Endothelial cell of umbilical vein (primary cell): ENCODE measurements around the gene PRR19. TPM values are rescaled to one million over a fixed set of nuclear protein-coding genes. Genes with fewer than 3 reads are reported as not detected.

Experiments used
- BruUV-seq: library from RNA; stranded (reverse); fragments of 400-500 nt; replicated peaks from 2 replicates; lab custom pipeline; 2021; lab: Mats Ljungman, UMichigan
- CTCF ChIA-PET: fragments of 300-600, 350-600 bp; sonication (Branson Sonifier 250); formaldehyde crosslinking; loops from one replicate; lab custom pipeline; 2021; ENCODE audit warnings: antibody characterized with exemption, inconsistent platforms; lab: Charles Lee
- POLR2A ChIA-PET: fragments of 300-600, 350-600 bp; sonication (Branson Sonifier 250); formaldehyde crosslinking; loops from one replicate; lab custom pipeline; 2021; ENCODE audit warnings: antibody characterized with exemption, inconsistent platforms; lab: Charles Lee
- DNase-seq: peaks from one replicate; pipeline ENCODE4 v3.0.0-alpha.2; 2011; ENCODE audit warnings: low read depth, low spot score
- FAIRE-seq: peaks from 2 replicates; lab custom pipeline; 2011; peaks lifted over from hg19 to GRCh38; lab: Jason Lieb, UNC
- H2AFZ ChIP-seq: 2 replicates; pipeline ENCODE4 v1.6.0; 2012; ENCODE audit warnings: low read depth, low read length, control low read depth, inconsistent platforms
- H3K27ac ChIP-seq: 2 replicates; pipeline ENCODE4 v1.5.1; 2011; ENCODE audit warnings: low read depth, mild to moderate bottlenecking, control low read depth, low read length, moderate library complexity; ENCODE audit not compliant: insufficient read depth
- H3K27me3 ChIP-seq, 2 experiments: 2 replicates each; pipeline versions ENCODE4 v1.6.0 to v1.6.1; 2011; ENCODE audit warnings: low read length in 2 of 2, mixed read lengths in 1 of 2; ENCODE audit not compliant: control insufficient read depth in 2 of 2, insufficient read depth in 2 of 2
- H3K36me3 ChIP-seq, 2 experiments: 2 replicates in 1 of 2; 3 replicates in 1 of 2; pipeline ENCODE4 v1.5.1; 2011; ENCODE audit warnings: low read length in 2 of 2, mild to moderate bottlenecking in 1 of 2, moderate library complexity in 1 of 2; ENCODE audit not compliant: control insufficient read depth in 2 of 2, insufficient read depth in 2 of 2; ENCODE audit errors: extremely low read depth in 1 of 2
- H3K4me1 ChIP-seq: 3 replicates; pipeline ENCODE4 v1.5.1; 2011; ENCODE audit warnings: mild to moderate bottlenecking, low read length; ENCODE audit not compliant: control insufficient read depth, insufficient read depth; ENCODE audit errors: extremely low read depth
- H3K4me2 ChIP-seq: 2 replicates; pipeline ENCODE4 v1.6.1; 2011; ENCODE audit warnings: low read length, control low read depth, mixed read lengths; ENCODE audit not compliant: insufficient read depth
- H3K4me3 ChIP-seq, 3 experiments: fragments of 200-600 bp in 1 of 3; sonication (generic), shearing (Covaris generic) in 1 of 3; replicated peaks in 1 of 3; 2 replicates each; pipeline ENCODE4 v1.5.1; 2011 to 2016; ENCODE audit warnings: control low read depth in 3 of 3, low read length in 3 of 3, mild to moderate bottlenecking in 2 of 3, inconsistent platforms in 1 of 3, low read depth in 1 of 3, moderate library complexity in 1 of 3; ENCODE audit not compliant: insufficient read depth in 1 of 3
- H3K79me2 ChIP-seq: 2 replicates; pipeline ENCODE4 v1.6.0; 2012; ENCODE audit warnings: low read length, inconsistent platforms; ENCODE audit not compliant: control insufficient read depth, insufficient read depth
- H3K9ac ChIP-seq: replicated peaks from 2 replicates; pipeline ENCODE3; 2011; ENCODE audit warnings: low read length, control low read depth; ENCODE audit not compliant: insufficient read depth; ENCODE audit errors: extremely low read depth
- H3K9me1 ChIP-seq: replicated peaks from 3 replicates; pipeline ENCODE4 v1.6.0; 2011; ENCODE audit warnings: mild to moderate bottlenecking, low read length; ENCODE audit not compliant: control insufficient read depth, insufficient read depth; ENCODE audit errors: extremely low read depth
- H3K9me3 ChIP-seq: replicated peaks from 2 replicates; pipeline ENCODE4 v1.5.1; 2012; ENCODE audit warnings: low read length, inconsistent platforms; ENCODE audit not compliant: control insufficient read depth, insufficient read depth
- H4K20me1 ChIP-seq: replicated peaks from 2 replicates; pipeline ENCODE3; 2011; ENCODE audit warnings: mild to moderate bottlenecking, low read length; ENCODE audit not compliant: control insufficient read depth, insufficient read depth; ENCODE audit errors: extremely low read depth
- CTCF ChIP-seq, 2 donors: IDR thresholded peaks; 1 replicate in 1 of 2; 2 replicates in 1 of 2; pipeline ENCODE4 v1.5.1; 2011; ENCODE audit warnings: low read length in 2 of 2, mild to moderate bottlenecking in 2 of 2, moderate library complexity in 2 of 2, control low read depth in 1 of 2, inconsistent platforms in 1 of 2, low read depth in 1 of 2; ENCODE audit not compliant: insufficient read depth in 1 of 2; ENCODE audit errors: extremely low read depth in 1 of 2
- EZH2 ChIP-seq: IDR thresholded peaks from 2 replicates; pipeline ENCODE4 v1.6.1; 2012; ENCODE audit warnings: borderline replicate concordance, low read depth, mild to moderate bottlenecking, moderate library complexity, low read length, inconsistent platforms; ENCODE audit not compliant: severe bottlenecking
- FOS ChIP-seq: IDR thresholded peaks from 2 replicates; pipeline ENCODE4 v1.6.1; 2011; ENCODE audit warnings: mild to moderate bottlenecking, low read length, moderate library complexity, borderline replicate concordance; ENCODE audit not compliant: insufficient read depth
- GATA2 ChIP-seq: IDR thresholded peaks from 2 replicates; pipeline ENCODE4 v1.7.0; 2011; ENCODE audit warnings: low read depth, mild to moderate bottlenecking, moderate library complexity, mixed read lengths, low read length; ENCODE audit not compliant: insufficient read length, insufficient read depth
- JUN ChIP-seq: IDR thresholded peaks from 2 replicates; pipeline ENCODE4 v1.6.1; 2011; ENCODE audit warnings: borderline replicate concordance, low read depth; ENCODE audit not compliant: insufficient read length, insufficient read depth
- MAX ChIP-seq: IDR thresholded peaks from 2 replicates; pipeline ENCODE4 v1.6.1; 2011; ENCODE audit not compliant: insufficient read depth, insufficient read length
- MYC ChIP-seq: IDR thresholded peaks from one replicate; pipeline ENCODE4 v1.6.1; 2011; ENCODE audit warnings: mild to moderate bottlenecking, low read depth, low read length
- POLR2A ChIP-seq: IDR thresholded peaks from 2 replicates; pipeline ENCODE4 v1.6.1; 2012; ENCODE audit warnings: low read depth, mild to moderate bottlenecking, control low read depth, low read length
- POLR2AphosphoS5 ChIP-seq: IDR thresholded peaks from 2 replicates; pipeline ENCODE4 v1.6.1; 2012; ENCODE audit warnings: low read depth, mild to moderate bottlenecking, control low read depth, low read length, moderate library complexity; ENCODE audit not compliant: insufficient read depth
- dilution Hi-C: fragments of 300-500 bp; cut with MboI; formaldehyde crosslinking; loops from one replicate; pipeline ENCODE4 v1.15.0; 2019; ENCODE audit warnings: low sequenced_read_pairs; ENCODE audit not compliant: extremely low pct_ligation_motif_present
- intact Hi-C: fragments of 100-400 bp; cut with micrococcal nuclease; formaldehyde crosslinking; loops from one replicate; pipeline ENCODE4 v1.10.0; 2022
- polyA plus RNA-seq, 4 experiments: library from polyadenylated mRNA; depleted of rRNA in 3 of 4; stranded (reverse) in 3 of 4; unstranded in 1 of 4; fragments of >200 nt; gene quantifications; 2 replicates each; pipeline versions ENCODE4 v1.2.1 to v1.2.3, GENCODE V29; 2011 to 2012; ENCODE audit warnings: missing spikeins in 1 of 4
- total RNA-seq: library from RNA; stranded (reverse); gene quantifications from 2 replicates; pipeline ENCODE4 v1.2.3, GENCODE V29; 2021

PRR19 gene
- total and polyA plus RNA-seq, 2 donors (not counting 3 experiments of a cell fraction or from before 2014, with no cell fraction given), result 1.0 to 1.4 TPM

- Histone ChIP-seq H3K36me3 (no peaks in the 10 kb centered on the region), H2AFZ (no peak overlapping the region), H3K27me3 (peaks cover 11 to 13% of the 10 kb centered on the region in 2 experiments), H3K9me1 (no peaks in the 10 kb centered on the region), H3K9me3 (no peaks in the 10 kb centered on the region), H4K20me1 (no peaks in the 10 kb centered on the region), H3K4me2 (no peak overlapping the region), H3K79me2 (no peaks in the 10 kb centered on the region), H3K4me1 (no peaks in the 10 kb centered on the region), H3K4me3 (no peak overlapping the region), H3K9ac (no peak overlapping the region), H3K27ac (no peak overlapping the region)
- ChIA-PET POLR2A (no interaction called here), CTCF (no interaction called here)
- dilution Hi-C loops, result no loop called here
- BruUV-seq, result no TSS peak
- DNase-seq (no peak), FAIRE-seq (no peak)
- TF ChIP-seq POLR2AphosphoS5, result no peak
- no peak for TF ChIP-seq JUN
- no peak for TF ChIP-seq MYC
- TF ChIP-seq FOS, result no peak
- no peak for TF ChIP-seq POLR2A
- no peak for TF ChIP-seq GATA2
- TF ChIP-seq MAX, result no peak
- TF ChIP-seq EZH2, result no peak
- TF ChIP-seq CTCF (IDR thresholded peaks at IDR 0.05; ENCODE audit: extremely low read depth in 1 of 2, insufficient read depth in 1 of 2, low read depth in 1 of 2, low read length in 2 of 2), result no peak
- intact Hi-C loops, result no loop called here
Observed at GRCh38 chr19:42309686-42310085, 7.8 kb downstream of the PRR19 start.
